Neuronal stem cell (in vitro differentiated cells): ENCODE measurements around the gene SRM.
A peak's percentile ranks its signal among the peaks of the same experiment; 100 is the strongest.

Experiments used
- DNase-seq: peaks from one replicate; pipeline ENCODE4 v3.0.0-alpha.2; 2013; ENCODE audit warnings: low spot score
- H2AFZ ChIP-seq: one replicate; pipeline ENCODE4 v1.6.1; 2013; ENCODE audit warnings: mild to moderate bottlenecking, low read length, inconsistent platforms
- H2AK5ac ChIP-seq: 2 replicates; pipeline ENCODE4 v1.6.1; 2013; ENCODE audit warnings: low read depth, mild to moderate bottlenecking, inconsistent platforms, low read length, moderate library complexity, mixed read lengths
- H2BK120ac ChIP-seq: 2 replicates; pipeline ENCODE4 v1.6.1; 2013; ENCODE audit warnings: low read depth, mild to moderate bottlenecking, inconsistent platforms, low read length, moderate library complexity, mixed read lengths
- H2BK12ac ChIP-seq: one replicate; pipeline ENCODE4 v1.6.1; 2013; ENCODE audit warnings: low read length, inconsistent platforms
- H2BK15ac ChIP-seq: 2 replicates; pipeline ENCODE4 v1.6.1; 2013; ENCODE audit warnings: mild to moderate bottlenecking, low read length, inconsistent platforms, mixed read lengths
- H2BK5ac ChIP-seq: one replicate; pipeline ENCODE4 v1.6.1; 2013; ENCODE audit warnings: inconsistent platforms, mild to moderate bottlenecking, low read length, moderate library complexity
- H3K14ac ChIP-seq: one replicate; pipeline ENCODE4 v1.6.1; 2013; ENCODE audit warnings: low read length, inconsistent platforms
- H3K18ac ChIP-seq: 2 replicates; pipeline ENCODE4 v1.6.1; 2013; ENCODE audit warnings: low read length, inconsistent platforms
- H3K23ac ChIP-seq: 2 replicates; pipeline ENCODE4 v1.6.1; 2013; ENCODE audit warnings: low read depth, mild to moderate bottlenecking, mixed read lengths, low read length, inconsistent platforms; ENCODE audit not compliant: poor library complexity
- H3K27ac ChIP-seq: replicated peaks from 3 replicates; pipeline ENCODE4 v1.5.1; 2013; ENCODE audit warnings: low read length, inconsistent platforms
- H3K27me3 ChIP-seq, 3 experiments: 2 replicates each; pipeline ENCODE4 v1.6.1; 2013; ENCODE audit warnings: low read length in 3 of 3, mild to moderate bottlenecking in 2 of 3, inconsistent platforms in 1 of 3, low read depth in 1 of 3, mixed read lengths in 1 of 3, moderate library complexity in 1 of 3; ENCODE audit not compliant: control insufficient read depth in 3 of 3, insufficient read depth in 3 of 3
- H3K36me3 ChIP-seq, 2 donors: replicated peaks in 1 of 2; 2 replicates each; pipeline ENCODE4 v1.6.1; 2013; ENCODE audit warnings: low read length in 2 of 2; ENCODE audit not compliant: control insufficient read depth in 2 of 2, insufficient read depth in 2 of 2
- H3K4ac ChIP-seq: 2 replicates; pipeline ENCODE4 v1.6.1; 2013; ENCODE audit warnings: inconsistent platforms, mild to moderate bottlenecking, low read length, moderate library complexity
- H3K4me1 ChIP-seq, 2 donors: 1 replicate in 1 of 2; 2 replicates in 1 of 2; pipeline ENCODE4 v1.6.1; 2013; ENCODE audit warnings: low read length in 2 of 2, low read depth in 1 of 2; ENCODE audit not compliant: control insufficient read depth in 2 of 2, insufficient read depth in 1 of 2
- H3K4me2 ChIP-seq: one replicate; pipeline ENCODE4 v1.6.1; 2013; ENCODE audit warnings: mild to moderate bottlenecking, low read length, inconsistent platforms; ENCODE audit not compliant: insufficient read depth, poor library complexity, severe bottlenecking
- H3K4me3 ChIP-seq, 2 donors: 2 replicates each; pipeline ENCODE4 v1.5.1; 2013; ENCODE audit warnings: low read length in 2 of 2, mild to moderate bottlenecking in 2 of 2, inconsistent platforms in 1 of 2, moderate library complexity in 1 of 2
- H3K79me1 ChIP-seq: one replicate; pipeline ENCODE4 v1.6.1; 2013; ENCODE audit warnings: low read depth, mild to moderate bottlenecking, inconsistent platforms, low read length, moderate library complexity
- H3K9ac ChIP-seq: one replicate; pipeline ENCODE4 v1.6.1; 2013; ENCODE audit warnings: mild to moderate bottlenecking, low read depth, low read length, inconsistent platforms; ENCODE audit not compliant: poor library complexity
- H3K9me3 ChIP-seq, 2 donors: replicated peaks in 1 of 2; 2 replicates each; pipeline versions ENCODE3 to v1.6.1; 2013; ENCODE audit warnings: low read length in 2 of 2, mild to moderate bottlenecking in 2 of 2, inconsistent platforms in 1 of 2, low read depth in 1 of 2, mixed read lengths in 1 of 2, moderate library complexity in 1 of 2; ENCODE audit not compliant: control insufficient read depth in 2 of 2, insufficient read depth in 1 of 2
- H4K8ac ChIP-seq: one replicate; pipeline ENCODE4 v1.6.1; 2013; ENCODE audit warnings: low read depth, mild to moderate bottlenecking, inconsistent platforms, low read length, moderate library complexity
- H4K91ac ChIP-seq: one replicate; pipeline ENCODE4 v1.6.1; 2013; ENCODE audit warnings: low read length, low read depth, mild to moderate bottlenecking, inconsistent platforms; ENCODE audit not compliant: poor library complexity
- WGBS, 2 donors: extraction: QIAGEN DNeasy Blood & Tissue Kit; methylation state at CpG; one replicate each; pipeline ENCODE4 v1.1.7; 2013; ENCODE audit warnings: missing lambda C conversion rate in 2 of 2, mixed read lengths in 1 of 2; ENCODE audit not compliant: insufficient read length in 2 of 2, insufficient replicate concordance in 1 of 2; ENCODE audit errors: extremely low coverage in 2 of 2; 5-methylcytosine and 5-hydroxymethylcytosine counted together

SRM gene

GRCh38 chr1:11044849-11045427 is 14.9 kb downstream of the SRM start:
- H2AK5ac ChIP-seq = peak overlapping the region; percentile 97
- no peak overlapping the region for H3K9ac ChIP-seq
- no peak overlapping the region for H3K4ac ChIP-seq
- H4K91ac ChIP-seq = no peak overlapping the region
- H3K9me3 ChIP-seq = no peaks in the 10 kb centered on the region
- peak overlapping the region; percentile 71 for H2BK15ac ChIP-seq
- DNase-seq = no peak
- H3K18ac ChIP-seq = peak overlapping the region; percentile 76
- peaks cover 0 to 5% (median 2%) of the 10 kb centered on the region in 3 experiments for H3K27me3 ChIP-seq
- no peak overlapping the region for H3K4me3 ChIP-seq
- no CpG with 5 or more reads among the region's 16 CpGs for WGBS, 2 donors
- H3K4me1 ChIP-seq = peaks cover 3 to 4% of the 10 kb centered on the region in 2 donors
- H3K14ac ChIP-seq = peak overlapping the region; percentile 71
- H2BK5ac ChIP-seq = no peak overlapping the region
- H3K23ac ChIP-seq = no peak overlapping the region
- H3K79me1 ChIP-seq = no peaks in the 10 kb centered on the region
- H2AFZ ChIP-seq = peak overlapping the region; percentile 77
- H4K8ac ChIP-seq = peak overlapping the region; percentile 82
- H2BK120ac ChIP-seq = no peak overlapping the region
- H2BK12ac ChIP-seq = peak overlapping the region; percentile 41
- H3K36me3 ChIP-seq = no peaks in the 10 kb centered on the region
- H3K27ac ChIP-seq = no peak overlapping the region
- H3K4me2 ChIP-seq = no peak overlapping the region

GRCh38 chr1:11044086-11044848 is 15.6 kb downstream of the SRM start:
- no peak overlapping the region for H3K9ac ChIP-seq
- no peak overlapping the region for H3K23ac ChIP-seq
- H3K14ac ChIP-seq = no peak overlapping the region
- no peaks in the 10 kb centered on the region for H3K9me3 ChIP-seq
- no peak overlapping the region for H2BK5ac ChIP-seq
- H3K36me3 ChIP-seq = no peaks in the 10 kb centered on the region
- DNase-seq = no peak
- H3K4me3 ChIP-seq = no peak overlapping the region
- no peak overlapping the region for H2AFZ ChIP-seq
- H3K27me3 ChIP-seq = peaks cover 0 to 5% (median 2%) of the 10 kb centered on the region in 3 experiments
- H2BK120ac ChIP-seq = no peak overlapping the region
- H2BK12ac ChIP-seq = no peak overlapping the region
- peak overlapping the region; percentile 76 for H3K18ac ChIP-seq
- H4K91ac ChIP-seq = no peak overlapping the region
- no peak overlapping the region for H3K4me2 ChIP-seq
- H3K79me1 ChIP-seq = no peaks in the 10 kb centered on the region
- peak overlapping the region; percentile 90 for H2AK5ac ChIP-seq
- no CpG with 5 or more reads among the region's 16 CpGs for WGBS, 2 donors
- no peak overlapping the region for H3K4ac ChIP-seq
- H3K27ac ChIP-seq = no peak overlapping the region
- H4K8ac ChIP-seq = peak overlapping the region; percentile 82
- peak overlapping the region; percentile 71 for H2BK15ac ChIP-seq
- peaks cover 3 to 4% of the 10 kb centered on the region in 2 donors for H3K4me1 ChIP-seq

- Histone ChIP-seq H3K9ac (no peak overlapping the region), H3K27ac (no peak overlapping the region), H3K4ac (no peak overlapping the region), H2BK12ac (no peak overlapping the region), H4K8ac (no peak overlapping the region), H3K36me3 (no peaks in the 10 kb centered on the region), H3K14ac (peak overlapping the region; percentile 17), H2AFZ (no peak overlapping the region), H2AK5ac (no peak overlapping the region), H2BK15ac (peak overlapping the region; percentile 42), H3K4me2 (no peak overlapping the region), H3K27me3 (peaks cover 0 to 5% (median 2%) of the 10 kb centered on the region in 3 experiments), H2BK120ac (no peak overlapping the region), H3K4me3 (no peak overlapping the region), H3K79me1 (no peaks in the 10 kb centered on the region), H4K91ac (no peak overlapping the region), H3K23ac (peak overlapping the region; percentile 52), H3K9me3 (no peaks in the 10 kb centered on the region), H3K4me1 (peaks cover 3 to 4% of the 10 kb centered on the region in 2 donors), H2BK5ac (no peak overlapping the region), H3K18ac (no peak overlapping the region)
- no peak for DNase-seq
- WGBS, 2 donors = no CpG with 5 or more reads among the region's 19 CpGs
Measured at GRCh38 chr1:11042995-11043874, 16.6 kb downstream of the SRM start.
